GM03348 (cell line): ENCODE results near the gene LIPN.
A peak's percentile ranks its signal among the peaks of the same experiment; 100 is the strongest.
"Not testable (repeated sequence)": the region's sequence is repeated elsewhere in the genome, so short reads cannot be mapped to it uniquely, and the experiment has no call there.

Source experiments
- DNase-seq: peaks from one replicate; pipeline ENCODE4 v3.0.0; 2012; ENCODE audit warnings: low spot score

Gene LIPN, protein sequence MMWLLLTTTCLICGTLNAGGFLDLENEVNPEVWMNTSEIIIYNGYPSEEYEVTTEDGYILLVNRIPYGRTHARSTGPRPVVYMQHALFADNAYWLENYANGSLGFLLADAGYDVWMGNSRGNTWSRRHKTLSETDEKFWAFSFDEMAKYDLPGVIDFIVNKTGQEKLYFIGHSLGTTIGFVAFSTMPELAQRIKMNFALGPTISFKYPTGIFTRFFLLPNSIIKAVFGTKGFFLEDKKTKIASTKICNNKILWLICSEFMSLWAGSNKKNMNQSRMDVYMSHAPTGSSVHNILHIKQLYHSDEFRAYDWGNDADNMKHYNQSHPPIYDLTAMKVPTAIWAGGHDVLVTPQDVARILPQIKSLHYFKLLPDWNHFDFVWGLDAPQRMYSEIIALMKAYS

GRCh38 chr10:88759366-88760101 is at the start of gene LIPN:
TSS of gene LIPN (plus strand) at chr10:88760020. CDS start at chr10:88761406, 1,386 bp downstream.
- no peak for DNase-seq

- DNase-seq = no peak
Observed at GRCh38 chr10:88715517-88715916, 44.3 kb upstream of the LIPN start.

DNA sequence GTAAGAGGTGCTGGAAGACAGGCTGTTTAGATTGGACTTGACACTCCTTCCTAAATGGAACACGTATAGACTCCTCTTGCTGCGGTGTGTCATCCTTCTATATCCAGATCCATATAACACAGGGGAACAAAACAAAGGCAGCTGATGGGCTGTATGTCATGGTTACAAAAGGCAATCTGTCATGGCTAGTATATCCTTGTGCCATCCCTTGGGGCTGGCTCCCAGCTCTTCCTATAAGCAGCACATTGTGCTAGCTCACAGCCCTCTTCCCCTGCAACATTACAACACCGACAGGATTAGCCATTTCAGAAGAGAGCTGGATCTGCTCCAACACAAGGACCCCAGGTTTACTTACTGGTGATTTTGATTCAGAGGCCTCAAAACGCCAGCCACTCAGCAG is 38.4 kb upstream of the LIPN start:
- DNase-seq = no peak

DNA sequence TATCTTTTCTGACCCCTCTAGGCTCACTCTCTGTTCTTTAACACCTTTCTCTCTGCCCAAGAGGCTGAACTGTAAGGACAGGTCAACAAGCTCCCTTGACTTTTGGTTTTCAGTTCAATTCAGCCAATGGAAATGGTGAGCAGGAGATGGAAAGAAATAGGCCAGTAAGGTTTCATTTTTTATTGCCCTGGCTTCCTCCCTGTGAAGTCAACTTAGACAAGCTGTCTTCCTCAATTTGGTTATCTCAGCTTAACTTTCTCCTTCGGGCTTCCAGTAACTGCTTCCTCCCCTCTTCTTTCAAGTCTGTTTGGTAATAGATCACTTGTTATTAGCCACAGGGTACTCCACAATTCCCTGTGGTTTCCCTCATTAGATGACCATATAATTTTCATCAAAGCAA is 34.0 kb upstream of the LIPN start:
- no peak for DNase-seq

DNA sequence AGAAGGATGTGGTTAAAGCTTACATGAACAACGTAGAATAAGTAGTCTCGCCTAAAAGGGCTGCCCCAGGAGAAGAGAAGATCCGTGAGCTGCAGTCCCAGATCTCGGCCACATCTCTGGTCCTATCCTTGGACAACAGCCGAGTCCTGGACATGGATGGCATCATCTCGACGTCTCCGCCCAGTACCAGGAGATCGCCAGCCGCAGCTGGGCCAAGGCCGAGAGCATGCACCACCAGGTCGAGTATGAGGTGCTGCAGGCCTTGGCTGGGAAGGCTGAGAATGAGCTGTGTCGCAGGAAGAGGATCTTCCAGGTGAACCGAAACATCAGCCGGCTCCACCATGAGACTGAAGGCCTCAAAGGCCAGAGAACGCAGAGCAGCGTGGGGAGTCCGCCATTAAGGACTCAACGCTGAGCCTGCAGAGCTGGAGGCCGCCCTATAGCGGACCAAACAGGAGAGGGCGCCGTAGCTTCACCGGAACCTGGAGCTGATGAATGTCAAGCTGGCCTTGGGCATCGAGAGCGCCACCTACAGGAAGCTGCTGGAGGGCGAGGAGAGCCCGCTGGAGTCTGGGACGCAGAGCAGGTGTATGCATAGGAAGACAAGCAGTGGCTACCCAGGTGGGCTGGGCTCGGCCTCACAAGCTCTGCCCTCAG is 31.6 kb upstream of the LIPN start:
- no peak for DNase-seq

GRCh38 chr10:88730864-88731263 is 29.0 kb upstream of the LIPN start:
- no peak for DNase-seq

DNA sequence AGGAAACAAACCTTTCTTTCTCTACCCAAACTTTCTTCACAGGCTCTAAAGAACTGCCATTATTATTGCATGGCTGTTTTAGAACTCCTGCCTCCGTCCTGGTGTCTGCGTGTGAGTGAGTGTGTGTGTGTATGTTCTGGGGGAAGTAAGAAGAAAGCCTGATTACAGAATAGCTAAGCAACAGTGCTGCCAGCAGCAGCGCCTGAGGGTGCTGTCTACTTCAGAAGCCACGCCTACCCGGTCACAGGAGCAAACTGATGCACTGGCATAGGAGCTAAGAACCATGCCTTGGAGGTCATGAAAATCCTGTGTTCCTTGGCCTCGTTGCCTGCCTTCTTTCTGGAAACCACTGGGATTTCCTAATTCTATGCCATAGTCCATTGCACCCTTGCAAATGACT is 28.5 kb upstream of the LIPN start:
- no peak for DNase-seq

- no peak for DNase-seq
Observed at GRCh38 chr10:88733215-88733614, 26.6 kb upstream of the LIPN start.

DNA sequence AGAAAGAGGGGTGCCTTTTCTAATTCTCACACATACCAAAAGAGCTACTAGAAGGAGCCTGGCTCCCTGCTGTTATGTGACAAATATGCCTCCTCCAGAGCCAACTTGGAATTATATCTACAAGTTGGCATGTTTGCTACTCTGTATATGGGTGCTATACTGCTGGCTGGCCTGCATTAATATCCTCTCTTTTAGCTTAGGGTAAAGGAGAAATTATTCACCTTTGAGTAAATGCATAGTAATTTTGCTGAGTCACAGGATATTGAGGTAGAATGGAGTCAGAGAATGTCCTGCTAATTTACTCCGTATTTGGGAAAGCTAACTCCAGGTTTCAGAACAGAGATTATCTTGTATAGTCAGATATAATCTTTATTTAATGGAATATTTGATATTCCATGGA is 24.2 kb upstream of the LIPN start:
- DNase-seq = no peak

DNA sequence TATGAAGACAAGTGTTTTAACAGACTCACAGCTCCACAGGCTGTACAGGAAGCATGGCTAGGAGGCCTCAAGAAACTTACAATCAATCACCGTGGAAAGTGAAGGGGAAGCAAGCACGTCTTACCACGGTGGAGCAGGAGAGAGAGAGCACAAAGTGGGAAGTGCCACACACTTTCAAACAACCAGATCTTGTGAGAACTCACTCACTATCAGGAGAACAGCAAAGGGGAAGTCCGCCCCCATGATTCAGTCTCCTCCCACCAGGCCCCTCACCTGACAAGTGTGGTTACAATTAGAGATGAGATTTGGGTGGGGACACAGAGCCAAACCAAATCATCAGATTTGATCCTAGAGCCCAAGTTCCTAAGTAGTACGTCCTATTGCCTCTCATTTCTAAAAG is 17.9 kb upstream of the LIPN start:
- not testable (repeated sequence) for DNase-seq

GRCh38 chr10:88742448-88742847 is 17.4 kb upstream of the LIPN start:
- no peak for DNase-seq

DNA sequence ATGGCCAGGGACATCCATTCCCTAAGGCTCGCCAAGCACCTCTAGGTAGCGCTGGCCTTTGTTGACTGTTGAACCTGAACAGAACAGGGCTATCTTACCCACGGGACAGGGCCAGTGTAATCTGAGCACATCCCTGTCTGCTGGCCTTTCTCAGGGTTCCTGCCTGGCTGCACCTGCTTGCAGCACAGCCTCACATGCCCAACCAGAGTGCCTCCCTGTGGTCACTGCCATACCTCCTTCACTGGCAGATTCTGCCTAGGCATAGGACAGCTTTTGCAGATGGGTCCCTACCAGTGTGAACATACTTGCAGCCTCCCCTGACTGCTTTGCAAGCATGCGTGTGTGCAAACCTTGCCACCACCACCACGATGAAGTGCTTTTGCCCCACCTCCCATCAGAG is 15.8 kb upstream of the LIPN start:
- no peak for DNase-seq

- DNase-seq = no peak
Observed at GRCh38 chr10:88745633-88746032, 14.2 kb upstream of the LIPN start.

DNA sequence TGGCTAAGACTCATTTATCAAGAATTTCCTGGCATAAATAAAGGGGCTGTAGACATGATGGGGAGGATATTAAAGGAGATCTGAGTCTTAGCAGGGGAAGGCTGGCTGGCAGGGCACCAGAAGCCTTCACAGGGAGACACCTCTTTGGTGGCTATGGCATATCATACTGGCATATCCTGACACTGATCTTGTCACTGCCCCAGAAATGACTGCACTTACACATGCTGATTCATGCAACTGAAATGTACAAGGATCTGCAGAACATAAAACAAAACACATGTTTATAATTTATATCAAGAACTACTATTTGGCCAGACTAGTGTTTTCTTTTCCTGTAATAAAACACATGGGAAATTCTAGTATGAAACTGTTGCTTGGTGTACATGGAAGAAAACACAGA is 5.5 kb upstream of the LIPN start:
- peak; percentile 62 for DNase-seq

DNA sequence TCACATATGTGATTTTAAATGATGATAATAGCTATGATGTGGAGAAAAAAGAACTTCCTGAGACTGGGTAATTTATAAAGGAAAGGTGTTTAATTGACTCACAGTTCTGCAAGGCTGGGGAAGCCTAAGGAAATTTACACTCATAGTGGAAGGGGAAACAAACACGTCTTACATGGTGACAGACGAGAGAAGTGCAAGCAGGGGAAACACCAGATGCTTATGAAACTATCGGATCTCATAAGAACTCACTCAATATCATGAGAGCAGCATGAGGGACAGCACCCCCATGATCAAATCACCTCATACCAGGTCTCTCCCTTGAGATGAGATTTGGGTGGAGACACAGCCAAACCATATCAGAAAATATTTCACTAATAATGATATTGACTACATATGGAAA is 4.1 kb upstream of the LIPN start:
- DNase-seq = no peak

DNA sequence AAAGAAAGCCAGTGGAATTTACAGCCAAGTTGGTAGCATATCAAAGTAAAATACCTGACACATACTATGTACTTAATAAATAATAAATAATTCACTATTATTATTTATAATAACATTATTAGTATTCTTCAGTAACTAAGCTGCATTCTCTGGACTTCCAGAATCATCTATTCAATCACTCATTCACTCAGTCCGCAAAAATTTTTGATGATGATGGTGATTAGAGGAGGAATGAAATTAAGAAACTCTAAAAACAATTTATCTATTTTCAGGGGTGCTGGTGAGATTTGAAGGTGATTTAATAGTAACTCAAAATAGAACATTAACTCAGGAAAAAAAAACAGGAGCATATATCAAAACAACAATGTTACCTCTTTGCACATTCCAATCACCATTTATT is 3.2 kb upstream of the LIPN start:
- no peak for DNase-seq

DNA sequence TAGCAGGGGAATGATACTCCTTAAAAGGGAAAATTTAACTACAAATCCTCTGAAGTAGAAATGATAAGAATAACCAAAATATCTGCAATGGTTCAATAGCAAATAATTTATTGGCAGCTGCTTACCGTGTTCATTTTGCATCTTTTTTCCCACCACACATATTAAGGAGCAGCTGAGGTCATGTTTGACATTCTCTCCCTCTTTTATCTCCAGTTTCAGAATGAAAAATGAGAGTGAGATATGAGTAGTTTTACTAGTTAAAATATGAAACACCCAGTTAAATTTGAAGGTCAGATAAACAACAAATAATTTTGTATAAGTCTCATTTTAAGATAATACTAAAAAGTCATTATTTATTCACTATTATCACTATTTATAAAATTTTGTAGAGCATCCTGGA is 3.1 kb downstream of the LIPN start:
- DNase-seq = no peak

DNA sequence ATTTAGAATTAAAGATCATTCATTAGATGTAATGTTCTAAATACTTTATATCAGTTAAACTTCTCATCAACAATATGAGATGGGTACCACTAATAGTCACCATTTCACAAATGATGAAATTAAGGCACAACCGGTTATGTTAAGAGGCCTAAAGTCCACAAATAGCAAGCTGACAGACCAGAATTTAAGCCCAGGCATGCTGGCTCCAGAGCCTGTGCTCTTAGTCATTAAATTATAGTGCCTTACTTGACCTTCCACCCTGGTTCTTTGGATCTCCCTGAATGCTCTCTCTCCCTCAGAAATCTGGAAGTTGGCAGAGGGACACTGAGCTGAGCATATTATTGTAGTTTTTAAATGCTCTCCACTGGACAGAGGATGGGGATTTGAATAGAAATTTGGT is 3.6 kb downstream of the LIPN start:
- DNase-seq = no peak

DNA sequence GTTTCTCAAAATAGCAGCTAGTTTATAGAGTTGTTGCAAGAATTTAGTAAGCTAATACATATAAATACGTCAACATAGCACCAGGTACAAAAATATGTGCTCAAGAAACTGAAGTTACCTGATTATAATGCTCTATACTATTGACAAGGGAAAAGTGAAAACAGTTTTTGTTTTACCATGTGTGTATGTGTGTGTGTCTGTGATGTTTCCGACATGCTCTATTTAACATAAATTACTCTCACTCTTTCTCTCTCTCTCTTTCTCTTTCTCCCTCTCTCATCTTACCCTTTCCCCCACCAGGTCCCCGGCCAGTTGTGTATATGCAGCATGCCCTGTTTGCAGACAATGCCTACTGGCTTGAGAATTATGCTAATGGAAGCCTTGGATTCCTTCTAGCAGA is 4.3 kb downstream of the LIPN start:
- no peak for DNase-seq

GRCh38 chr10:88765816-88766215 is 6.0 kb downstream of the LIPN start:
- no peak for DNase-seq

DNA sequence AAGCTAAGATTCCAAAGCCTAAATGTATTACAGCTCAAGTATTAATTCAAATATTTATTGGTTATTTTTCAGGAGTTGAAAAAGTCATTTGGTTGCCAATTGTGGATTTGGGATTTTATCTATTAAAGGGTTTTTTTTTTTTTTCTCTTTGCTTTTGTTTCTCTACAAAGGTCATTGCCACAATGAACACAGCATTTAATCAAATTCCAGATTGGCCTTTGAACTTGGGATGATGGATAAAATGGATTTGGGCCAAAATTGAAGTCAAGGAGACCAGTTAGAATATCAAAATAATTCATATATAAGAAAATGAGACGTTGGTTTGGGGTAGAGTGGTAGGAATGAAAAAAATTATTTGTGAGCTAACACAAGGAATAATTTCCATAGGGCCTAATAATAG is 9.6 kb downstream of the LIPN start:
- DNase-seq = no peak

- DNase-seq = no peak
Observed at GRCh38 chr10:88781206-88781605, 21.4 kb downstream of the LIPN start.

- no peak for DNase-seq
Observed at GRCh38 chr10:88782222-88782621, 22.4 kb downstream of the LIPN start.
